GM18505 (cell line): ENCODE measurements around the gene ENPP6.

ENCODE experiments used
- ATAC-seq: cut with Tn5 transposase; IDR thresholded peaks from one replicate; pipeline ENCODE4 v1.9.1; 2021; ENCODE audit not compliant: unreplicated experiment
- POLR2A ChIP-seq: IDR thresholded peaks from 4 replicates; pipeline ENCODE4 v1.6.1; 2011; ENCODE audit warnings: borderline replicate concordance; ENCODE audit not compliant: insufficient read depth, insufficient read length; ENCODE audit errors: extremely low read depth

The ENPP6 gene

DNA sequence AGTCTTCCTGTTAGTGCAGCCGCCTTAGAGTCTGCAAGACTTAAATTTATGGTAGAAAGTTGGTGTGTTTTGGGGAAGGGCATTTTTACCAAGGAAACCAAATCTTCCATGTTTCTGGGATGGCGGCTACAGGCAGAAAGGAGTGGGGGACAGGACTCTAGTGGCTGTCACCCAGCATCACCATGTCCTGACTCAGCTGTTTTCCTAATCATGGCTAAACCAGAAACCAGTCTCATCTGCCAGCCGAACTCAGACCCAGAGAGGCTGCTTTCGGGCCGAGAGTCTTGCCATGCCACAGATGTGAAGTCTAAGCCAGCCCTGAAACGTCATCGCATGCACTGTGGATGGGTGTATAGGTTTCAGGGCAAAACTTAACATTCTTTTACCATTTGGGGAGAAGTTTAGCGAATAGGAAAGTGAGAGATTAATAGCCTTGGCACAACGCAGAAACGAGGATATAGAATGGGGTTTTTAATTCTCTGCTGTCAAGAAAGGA lies 109.6 kb downstream of the ENPP6 start:
- TF ChIP-seq POLR2A: no peak
- no peak for ATAC-seq

- no peak for TF ChIP-seq POLR2A
- ATAC-seq: no peak
These were observed 113.1 kb downstream of the ENPP6 start for GRCh38 chr4:184104419-184105101.

- TF ChIP-seq POLR2A: no peak
- no peak for ATAC-seq
These were observed 114.0 kb downstream of the ENPP6 start for GRCh38 chr4:184103527-184104264.

DNA sequence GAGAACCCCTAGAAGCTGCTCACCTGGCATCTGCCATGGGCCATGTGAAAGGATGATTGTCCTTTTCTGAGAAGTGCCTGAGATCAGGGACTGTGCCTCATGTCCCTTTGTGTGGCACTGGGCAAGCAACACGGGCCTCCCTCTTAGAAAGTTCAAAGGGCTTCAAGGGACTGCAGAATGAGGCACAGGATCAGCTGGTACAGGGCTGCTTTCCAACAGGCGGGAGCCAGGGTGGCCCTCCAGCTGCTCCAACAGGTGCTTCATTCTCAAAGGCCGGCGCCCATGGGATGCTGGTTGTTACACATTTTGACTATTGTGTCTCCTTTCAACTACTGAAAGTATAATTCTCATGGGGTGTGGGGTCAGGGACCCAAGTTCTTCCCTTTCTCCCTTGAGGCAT lies 114.7 kb downstream of the ENPP6 start:
- no peak for TF ChIP-seq POLR2A
- no peak for ATAC-seq

GRCh38 chr4:184102488-184102887 lies 115.2 kb downstream of the ENPP6 start:
- ATAC-seq: no peak
- no peak for TF ChIP-seq POLR2A

DNA sequence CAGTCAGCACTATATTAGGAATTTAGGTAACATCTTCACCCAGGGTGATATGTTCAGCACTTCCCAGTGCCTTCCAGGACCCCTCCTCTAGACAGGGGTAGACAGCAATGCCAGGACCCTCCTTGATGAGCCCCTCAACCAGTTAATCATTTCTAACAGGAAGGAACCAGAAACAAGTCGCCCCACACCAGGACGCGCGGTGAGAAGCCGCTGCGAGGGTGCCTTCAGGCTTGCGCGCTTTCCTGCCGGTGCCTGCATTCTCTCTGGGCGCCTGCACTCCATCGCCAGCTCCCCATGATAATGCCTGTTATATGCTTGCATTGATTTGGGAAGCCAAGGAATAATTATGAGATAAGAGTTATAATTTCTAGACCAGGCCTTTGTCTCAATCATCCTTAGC lies 116.0 kb downstream of the ENPP6 start:
- ATAC-seq: no peak
- TF ChIP-seq POLR2A: no peak

- ATAC-seq: no peak
- no peak for TF ChIP-seq POLR2A
These were observed 117.3 kb downstream of the ENPP6 start for GRCh38 chr4:184100297-184100885.

DNA sequence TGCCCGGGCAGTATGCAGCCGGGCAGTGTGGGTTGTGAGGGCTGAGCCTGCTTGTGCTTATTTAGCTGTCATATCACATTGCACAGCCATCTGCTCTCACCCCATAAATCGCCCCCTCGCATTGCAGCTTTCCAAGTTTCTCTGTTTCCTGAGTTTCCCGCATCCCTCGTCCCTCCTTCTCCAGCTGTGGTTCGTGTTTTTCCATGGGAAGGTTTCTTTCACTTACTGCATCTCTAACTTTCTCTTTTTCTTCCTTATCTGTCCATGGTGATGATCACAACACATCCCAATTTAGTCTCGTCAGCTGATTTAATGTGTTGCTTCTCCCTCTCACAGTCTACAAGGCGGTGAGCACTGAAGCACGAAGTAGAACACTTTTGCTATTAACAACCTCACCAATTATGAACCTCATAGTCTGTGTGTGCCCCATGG lies 118.1 kb downstream of the ENPP6 start:
- no peak for ATAC-seq
- TF ChIP-seq POLR2A: no peak

DNA sequence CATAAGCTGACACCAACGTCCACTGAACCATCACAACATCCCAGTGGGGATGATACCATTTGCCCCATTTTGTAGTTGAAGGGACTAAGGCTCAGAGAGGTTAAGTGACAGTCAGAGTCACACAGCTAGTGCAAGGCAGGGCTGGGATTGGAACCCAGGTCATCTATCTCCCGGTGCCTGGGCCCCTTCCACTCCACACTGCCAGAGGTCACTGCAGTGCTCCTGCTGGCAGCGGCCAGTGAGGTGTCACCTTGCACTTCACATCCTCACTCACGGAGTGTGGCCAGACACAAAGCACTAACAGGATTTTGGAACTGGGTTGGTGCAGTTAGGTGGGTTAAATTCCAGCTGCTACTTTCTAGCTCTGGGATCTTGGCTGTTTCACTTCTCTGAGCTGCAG lies 118.7 kb downstream of the ENPP6 start:
- no peak for ATAC-seq

GRCh38 chr4:184097815-184098214 lies 119.9 kb downstream of the ENPP6 start:
- no peak for ATAC-seq
- no peak for TF ChIP-seq POLR2A

More for the DNA sequence above, 118.7 kb downstream of the ENPP6 start:
- TF ChIP-seq POLR2A: no peak

DNA sequence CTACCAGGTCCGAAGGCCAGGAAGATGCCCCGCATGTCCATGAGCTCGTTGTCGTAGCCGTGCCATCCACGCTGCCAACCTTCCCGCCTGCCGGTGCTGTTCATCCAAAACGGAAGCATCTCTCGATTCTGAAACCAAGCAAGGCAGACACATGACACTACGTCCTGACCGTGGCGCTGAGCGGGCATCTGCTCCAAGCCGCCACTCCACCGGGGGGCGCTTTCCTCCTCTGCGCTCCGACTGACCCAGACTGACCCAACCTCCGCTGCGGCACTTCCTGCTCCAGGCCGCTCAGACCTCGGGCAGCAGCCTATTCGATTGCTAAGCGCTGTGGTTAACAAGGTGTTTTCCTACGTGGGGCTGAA lies 120.5 kb downstream of the ENPP6 start:
- no peak for ATAC-seq
- TF ChIP-seq POLR2A: no peak

DNA sequence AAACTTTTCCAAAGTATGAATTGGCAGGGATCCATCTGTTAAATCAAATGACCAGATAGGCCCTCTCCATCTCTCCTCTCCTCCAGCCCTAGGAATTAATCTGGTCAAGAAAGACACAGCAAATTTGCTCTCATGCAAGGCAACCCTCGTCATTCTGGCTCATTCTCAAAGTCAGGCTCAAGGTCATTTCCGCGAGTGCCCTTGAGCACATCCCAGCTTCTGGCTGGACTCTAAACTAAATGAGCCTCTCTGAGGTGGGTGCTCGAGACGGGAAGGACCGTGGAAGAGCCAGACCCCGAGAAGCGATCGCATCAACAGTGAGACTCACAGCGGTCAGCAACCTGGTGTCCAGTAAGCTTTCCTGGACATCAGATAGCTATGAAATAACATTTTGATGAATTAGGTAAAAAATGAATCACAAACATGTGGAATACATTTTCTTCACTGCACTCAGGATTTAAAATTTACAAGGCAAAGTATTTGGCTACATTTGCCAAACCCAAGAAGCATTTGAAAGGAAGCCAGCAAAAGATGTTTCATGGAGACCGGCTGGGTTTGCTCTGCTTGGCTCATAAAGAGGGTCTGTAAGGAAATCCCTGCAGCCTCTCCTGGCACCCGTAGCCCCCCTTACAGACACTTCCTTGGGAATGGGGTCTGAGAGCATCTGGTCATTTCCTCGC lies 121.0 kb downstream of the ENPP6 start:
- ATAC-seq: no peak
- TF ChIP-seq POLR2A: no peak

DNA sequence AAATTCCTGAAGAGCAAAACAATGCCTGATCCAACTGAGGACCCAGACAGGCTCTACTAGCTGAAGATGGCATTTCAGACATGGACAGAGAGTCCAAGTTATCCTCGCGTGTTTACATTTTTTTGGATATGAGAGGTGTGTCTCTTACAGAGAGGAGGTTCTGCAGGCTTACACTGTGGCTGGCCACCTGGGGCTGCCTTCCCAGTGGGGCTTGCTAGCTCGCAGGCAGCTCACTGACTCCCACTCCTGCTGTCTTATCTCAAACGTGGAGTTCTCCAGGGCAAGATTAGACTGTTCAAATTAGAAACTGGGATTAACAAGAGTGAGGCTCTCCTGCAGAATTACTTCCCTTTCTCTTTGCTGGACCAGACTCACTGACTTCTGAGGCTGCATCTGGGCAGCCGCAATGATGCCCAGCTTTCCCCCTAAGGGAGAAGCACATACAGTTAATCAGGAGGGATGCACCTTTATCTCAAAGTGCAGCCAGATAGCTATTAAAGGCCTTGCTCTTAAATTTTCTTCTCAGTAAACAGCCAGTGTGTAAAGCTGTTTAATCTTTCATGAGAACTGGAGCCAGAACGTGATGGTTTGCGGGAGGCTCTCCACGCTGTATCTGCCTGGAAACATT lies 123.0 kb downstream of the ENPP6 start:
- TF ChIP-seq POLR2A: no peak
- no peak for ATAC-seq
